ENCODE results near the gene HS3ST5.
"Not testable (repeated sequence)": the region's sequence is repeated elsewhere in the genome, so short reads cannot be mapped to it uniquely, and the experiment has no call there.

HS3ST5 gene

DNA sequence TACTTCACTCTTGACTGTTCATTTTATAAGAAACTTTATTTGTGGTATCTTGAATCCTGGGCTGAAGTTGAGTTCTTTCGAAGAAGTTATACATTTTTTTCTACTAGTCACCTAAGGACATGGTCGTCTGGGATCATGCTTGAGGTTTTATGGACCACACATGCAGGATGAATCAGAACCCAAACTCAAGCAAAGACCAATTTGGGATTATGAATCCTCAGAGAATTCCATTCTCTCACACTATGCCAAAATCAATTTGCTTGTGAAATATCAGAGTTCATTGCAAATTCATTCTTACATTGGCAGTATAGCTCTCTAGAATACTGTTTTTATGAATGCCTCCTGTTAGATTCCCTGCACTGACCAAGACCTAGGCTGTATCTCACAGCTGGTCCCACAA is 257.6 kb downstream of the HS3ST5 start:
- Histone ChIP-seq H3K27ac (ENCODE audit: low read depth, low read length) (no peak overlapping the region), H3K9me3 (ENCODE audit: control insufficient read depth in 5 of 5, low read length in 5 of 5) (peaks cover 0 to 4% (median 0%) of the 10 kb centered on the region in 5 donors), H3K9ac (ENCODE audit: low read length in 5 of 5) (no peak overlapping the region), H3K27me3 (ENCODE audit: control insufficient read depth in 5 of 5, insufficient read depth in 4 of 5, low read length in 5 of 5) (no peaks in the 10 kb centered on the region), H3K4me1 (ENCODE audit: control insufficient read depth in 5 of 5, insufficient read depth in 5 of 5, low read length in 5 of 5) (peaks cover 0 to 23% (median 8%) of the 10 kb centered on the region in 5 donors), H3K36me3 (ENCODE audit: control insufficient read depth in 5 of 5, insufficient read depth in 5 of 5, low read length in 5 of 5) (no peaks in the 10 kb centered on the region), H3K4me3 (ENCODE audit: low read depth in 1 of 5, low read length in 5 of 5) (no peak overlapping the region)

DNA sequence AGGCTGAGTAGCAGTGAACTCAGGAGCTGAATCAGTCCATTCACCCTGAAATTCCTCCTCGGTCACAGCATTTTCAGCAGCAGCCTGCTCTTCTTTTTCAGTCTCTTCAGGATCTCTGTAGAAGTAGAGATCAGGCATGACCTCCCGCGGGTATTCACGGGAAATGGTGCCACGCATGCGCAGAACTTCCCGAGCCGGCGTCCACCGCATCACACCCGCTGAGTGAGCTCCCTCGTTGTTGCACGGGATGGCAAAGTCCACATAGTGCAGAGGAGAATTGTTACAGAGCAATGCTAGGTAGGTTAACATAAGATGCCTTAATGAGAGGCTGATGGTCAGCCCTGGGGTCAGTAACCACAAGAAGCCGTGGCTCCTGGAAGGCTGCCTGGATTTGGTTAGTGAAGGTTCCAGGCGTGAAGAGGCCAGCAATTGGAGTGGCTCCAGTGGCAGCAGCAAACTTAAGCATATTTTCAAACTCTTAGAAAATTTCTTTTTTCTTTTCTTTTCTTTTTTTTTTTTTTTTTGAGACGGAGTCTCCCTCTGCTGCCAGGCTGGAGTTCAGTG is 258.4 kb downstream of the HS3ST5 start:
- no peak overlapping the region for H3K4me3 ChIP-seq (ENCODE audit: low read depth in 1 of 5, low read length in 5 of 5)
- H3K9me3 ChIP-seq (ENCODE audit: control insufficient read depth in 5 of 5, low read length in 5 of 5): peaks cover 0 to 4% (median 0%) of the 10 kb centered on the region in 5 donors
- H3K27me3 ChIP-seq (ENCODE audit: control insufficient read depth in 5 of 5, insufficient read depth in 4 of 5, low read length in 5 of 5): no peaks in the 10 kb centered on the region
- no peak overlapping the region for H3K27ac ChIP-seq (ENCODE audit: low read depth, low read length)
- H3K36me3 ChIP-seq (ENCODE audit: control insufficient read depth in 5 of 5, insufficient read depth in 5 of 5, low read length in 5 of 5): no peaks in the 10 kb centered on the region
- H3K9ac ChIP-seq (ENCODE audit: low read length in 5 of 5): no peak overlapping the region
- peaks cover 0 to 21% (median 8%) of the 10 kb centered on the region in 5 donors for H3K4me1 ChIP-seq (ENCODE audit: control insufficient read depth in 5 of 5, insufficient read depth in 5 of 5, low read length in 5 of 5)

DNA sequence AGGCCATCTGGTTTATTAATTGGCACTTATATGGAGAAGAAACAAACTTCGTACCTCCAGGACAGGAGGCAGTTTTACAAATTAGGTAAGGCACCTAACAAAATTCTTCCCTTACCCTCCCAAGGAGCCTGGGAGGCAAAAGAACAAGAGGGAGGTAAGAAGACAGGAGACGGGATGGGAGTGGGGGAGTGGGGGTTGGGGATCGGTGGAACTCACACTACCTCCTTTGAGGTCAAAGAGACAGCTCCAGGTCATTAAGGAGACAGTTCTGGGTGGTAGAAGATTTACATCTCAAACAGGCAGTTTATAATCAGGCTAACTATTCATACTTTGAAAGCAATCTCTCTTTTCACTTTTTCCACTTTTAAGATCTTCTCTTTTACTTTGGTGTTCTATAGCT is 259.6 kb downstream of the HS3ST5 start:
- Histone ChIP-seq H3K9me3 (ENCODE audit: control insufficient read depth in 5 of 5, low read length in 5 of 5) (peaks cover 0 to 4% (median 0%) of the 10 kb centered on the region in 5 donors), H3K27me3 (ENCODE audit: control insufficient read depth in 5 of 5, insufficient read depth in 4 of 5, low read length in 5 of 5) (no peaks in the 10 kb centered on the region), H3K27ac (ENCODE audit: low read depth, low read length) (no peak overlapping the region), H3K4me3 (ENCODE audit: low read depth in 1 of 5, low read length in 5 of 5) (no peak overlapping the region), H3K9ac (ENCODE audit: low read length in 5 of 5) (no peak overlapping the region), H3K4me1 (ENCODE audit: control insufficient read depth in 5 of 5, insufficient read depth in 5 of 5, low read length in 5 of 5) (peaks cover 0 to 21% (median 8%) of the 10 kb centered on the region in 5 donors), H3K36me3 (ENCODE audit: control insufficient read depth in 5 of 5, insufficient read depth in 5 of 5, low read length in 5 of 5) (no peaks in the 10 kb centered on the region)

DNA sequence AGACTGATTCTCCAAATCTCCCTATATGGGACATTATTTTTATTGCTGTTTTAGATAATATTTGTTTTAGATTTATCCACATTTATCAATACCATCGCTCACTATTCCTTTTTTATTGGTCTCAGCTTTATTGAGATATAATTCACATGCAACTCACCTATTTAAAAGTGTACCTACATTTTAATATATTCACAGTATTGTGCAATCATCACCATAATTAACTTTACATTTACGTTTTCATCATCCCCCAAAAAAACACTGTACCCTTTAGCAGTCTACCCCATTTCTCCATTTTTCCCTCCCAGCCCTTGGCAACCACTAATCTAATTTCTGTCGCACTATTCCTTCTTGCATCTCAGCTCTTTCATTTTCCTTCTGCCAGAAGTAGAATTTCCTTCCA is 261.1 kb downstream of the HS3ST5 start:
- H3K9me3 ChIP-seq (ENCODE audit: control insufficient read depth in 5 of 5, low read length in 5 of 5): peaks cover 0 to 4% (median 0%) of the 10 kb centered on the region in 5 donors
- H3K27me3 ChIP-seq (ENCODE audit: control insufficient read depth in 5 of 5, insufficient read depth in 4 of 5, low read length in 5 of 5): no peaks in the 10 kb centered on the region
- H3K4me1 ChIP-seq (ENCODE audit: control insufficient read depth in 5 of 5, insufficient read depth in 5 of 5, low read length in 5 of 5): peaks cover 0 to 16% (median 7%) of the 10 kb centered on the region in 5 donors
- H3K4me3 ChIP-seq (ENCODE audit: low read depth in 1 of 5, low read length in 5 of 5): no peak overlapping the region
- no peak overlapping the region for H3K9ac ChIP-seq (ENCODE audit: low read length in 5 of 5)
- H3K36me3 ChIP-seq (ENCODE audit: control insufficient read depth in 5 of 5, insufficient read depth in 5 of 5, low read length in 5 of 5): no peaks in the 10 kb centered on the region
- H3K27ac ChIP-seq (ENCODE audit: low read depth, low read length): no peak overlapping the region

DNA sequence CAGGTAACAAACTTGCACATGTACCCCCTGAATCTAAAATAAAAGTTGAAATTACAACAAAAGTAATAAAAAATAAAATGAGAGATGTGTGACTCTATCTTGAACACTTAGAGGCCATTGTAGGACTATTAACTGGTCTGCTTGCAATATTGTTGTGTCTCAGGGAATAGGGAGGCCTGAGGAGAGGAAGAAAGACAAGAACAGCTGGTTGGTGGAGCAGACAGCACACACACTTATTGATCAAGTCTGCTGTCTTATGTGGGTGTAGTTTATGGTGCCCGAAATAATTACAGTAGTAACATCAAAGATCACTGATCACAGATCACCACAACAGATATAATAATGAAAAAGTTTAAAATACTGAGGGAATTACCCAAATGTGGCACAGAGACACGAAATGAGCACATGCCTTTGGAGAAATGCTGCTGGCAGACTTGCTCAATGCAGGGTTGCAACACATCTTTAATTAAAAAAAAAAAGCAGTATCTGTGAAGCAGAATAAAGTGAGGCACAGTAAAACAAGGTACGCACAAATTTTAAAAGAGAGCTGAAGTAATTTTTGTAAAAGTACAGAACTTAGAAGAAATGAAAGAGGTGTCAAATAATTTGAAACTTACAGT is 261.8 kb downstream of the HS3ST5 start:
- Histone ChIP-seq H3K36me3 (ENCODE audit: control insufficient read depth in 5 of 5, insufficient read depth in 5 of 5, low read length in 5 of 5) (no peaks in the 10 kb centered on the region), H3K9me3 (ENCODE audit: control insufficient read depth in 5 of 5, low read length in 5 of 5) (no peaks in the 10 kb centered on the region), H3K9ac (ENCODE audit: low read length in 5 of 5) (peak overlapping the region in 1 of 5 donors; percentile 22), H3K4me3 (ENCODE audit: low read depth in 1 of 5, low read length in 5 of 5) (no peak overlapping the region), H3K27me3 (ENCODE audit: control insufficient read depth in 5 of 5, insufficient read depth in 4 of 5, low read length in 5 of 5) (no peaks in the 10 kb centered on the region), H3K27ac (ENCODE audit: low read depth, low read length) (peak overlapping the region; percentile 14), H3K4me1 (ENCODE audit: control insufficient read depth in 5 of 5, insufficient read depth in 5 of 5, low read length in 5 of 5) (peaks cover 0 to 12% (median 7%) of the 10 kb centered on the region in 5 donors)

DNA sequence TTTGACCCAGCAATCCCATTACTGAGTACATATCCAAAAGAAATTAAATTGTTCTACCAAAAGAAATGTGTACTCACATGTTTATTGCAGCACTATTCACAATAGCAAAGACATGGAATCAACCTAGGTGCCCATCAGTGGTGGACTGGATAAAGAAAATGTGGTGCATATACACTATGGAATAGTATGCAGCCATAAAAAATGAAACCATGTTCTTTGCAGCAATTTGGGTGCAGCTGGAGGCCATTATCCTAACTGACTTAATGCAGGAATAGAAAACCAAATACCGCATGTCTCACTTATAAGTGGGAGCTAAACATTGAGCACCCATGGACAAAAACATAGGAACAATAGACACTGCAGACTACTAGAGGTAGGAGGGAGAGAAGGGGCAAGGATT is 262.4 kb downstream of the HS3ST5 start:
- H3K9me3 ChIP-seq (ENCODE audit: control insufficient read depth in 5 of 5, low read length in 5 of 5); H3K27me3 ChIP-seq (ENCODE audit: control insufficient read depth in 5 of 5, insufficient read depth in 4 of 5, low read length in 5 of 5); H3K27ac ChIP-seq (ENCODE audit: low read depth, low read length); H3K4me1 ChIP-seq (ENCODE audit: control insufficient read depth in 5 of 5, insufficient read depth in 5 of 5, low read length in 5 of 5); H3K36me3 ChIP-seq (ENCODE audit: control insufficient read depth in 5 of 5, insufficient read depth in 5 of 5, low read length in 5 of 5); H3K4me3 ChIP-seq (ENCODE audit: low read depth in 1 of 5, low read length in 5 of 5); H3K9ac ChIP-seq (ENCODE audit: low read length in 5 of 5): not testable (repeated sequence)

DNA sequence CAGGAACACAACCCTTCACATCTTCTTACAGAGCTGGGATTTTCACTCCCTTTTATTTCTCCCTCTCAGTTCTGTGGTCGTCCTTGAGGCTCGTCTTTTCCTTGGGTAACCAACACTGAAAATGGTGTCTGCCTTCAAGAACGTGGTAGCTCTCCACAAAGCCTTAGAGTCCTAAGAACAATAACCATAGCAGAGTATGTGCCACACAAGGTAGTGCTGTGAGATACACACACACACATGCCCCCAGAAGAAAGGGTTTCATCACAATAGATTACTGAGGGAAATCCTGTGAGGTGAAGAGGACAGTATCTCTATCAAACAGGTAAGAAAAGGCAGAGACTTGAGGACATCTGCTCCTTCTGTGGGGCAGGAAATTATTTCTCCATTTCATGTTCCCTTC is 267.0 kb downstream of the HS3ST5 start:
- H3K36me3 ChIP-seq (ENCODE audit: control insufficient read depth in 5 of 5, insufficient read depth in 5 of 5, low read length in 5 of 5): no peaks in the 10 kb centered on the region
- H3K27ac ChIP-seq (ENCODE audit: low read depth, low read length): no peak overlapping the region
- H3K4me3 ChIP-seq (ENCODE audit: low read depth in 1 of 5, low read length in 5 of 5): no peak overlapping the region
- no peaks in the 10 kb centered on the region for H3K9me3 ChIP-seq (ENCODE audit: control insufficient read depth in 5 of 5, low read length in 5 of 5)
- H3K4me1 ChIP-seq (ENCODE audit: control insufficient read depth in 5 of 5, insufficient read depth in 5 of 5, low read length in 5 of 5): peaks cover 0 to under 1% (median 0%) of the 10 kb centered on the region in 5 donors
- no peak overlapping the region for H3K9ac ChIP-seq (ENCODE audit: low read length in 5 of 5)
- H3K27me3 ChIP-seq (ENCODE audit: control insufficient read depth in 5 of 5, insufficient read depth in 4 of 5, low read length in 5 of 5): no peaks in the 10 kb centered on the region

DNA sequence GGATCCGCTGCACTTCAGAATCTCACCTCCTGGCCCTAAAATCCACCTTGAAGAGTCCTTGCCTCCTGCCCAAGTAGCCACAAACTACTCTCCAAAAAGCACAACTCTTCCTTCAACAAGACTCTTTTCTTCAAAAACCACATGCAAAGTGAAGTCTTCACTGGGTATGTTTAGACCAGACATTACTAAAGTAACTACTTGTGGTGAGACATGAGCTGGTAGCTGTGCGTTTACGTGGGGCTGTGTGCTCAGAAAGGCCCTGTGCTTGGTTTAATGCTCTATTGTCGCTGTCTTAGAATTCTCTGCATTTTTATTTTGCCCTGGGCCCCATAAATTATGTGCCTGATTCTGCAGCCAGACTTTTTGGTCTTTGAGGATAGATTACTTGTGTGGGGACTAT is 267.5 kb downstream of the HS3ST5 start:
- Histone ChIP-seq H3K9me3 (ENCODE audit: control insufficient read depth in 5 of 5, low read length in 5 of 5) (no peaks in the 10 kb centered on the region), H3K27ac (ENCODE audit: low read depth, low read length) (no peak overlapping the region), H3K4me1 (ENCODE audit: control insufficient read depth in 5 of 5, insufficient read depth in 5 of 5, low read length in 5 of 5) (no peaks in the 10 kb centered on the region), H3K27me3 (ENCODE audit: control insufficient read depth in 5 of 5, insufficient read depth in 4 of 5, low read length in 5 of 5) (no peaks in the 10 kb centered on the region), H3K9ac (ENCODE audit: low read length in 5 of 5) (no peak overlapping the region), H3K36me3 (ENCODE audit: control insufficient read depth in 5 of 5, insufficient read depth in 5 of 5, low read length in 5 of 5) (no peaks in the 10 kb centered on the region), H3K4me3 (ENCODE audit: low read depth in 1 of 5, low read length in 5 of 5) (no peak overlapping the region)

DNA sequence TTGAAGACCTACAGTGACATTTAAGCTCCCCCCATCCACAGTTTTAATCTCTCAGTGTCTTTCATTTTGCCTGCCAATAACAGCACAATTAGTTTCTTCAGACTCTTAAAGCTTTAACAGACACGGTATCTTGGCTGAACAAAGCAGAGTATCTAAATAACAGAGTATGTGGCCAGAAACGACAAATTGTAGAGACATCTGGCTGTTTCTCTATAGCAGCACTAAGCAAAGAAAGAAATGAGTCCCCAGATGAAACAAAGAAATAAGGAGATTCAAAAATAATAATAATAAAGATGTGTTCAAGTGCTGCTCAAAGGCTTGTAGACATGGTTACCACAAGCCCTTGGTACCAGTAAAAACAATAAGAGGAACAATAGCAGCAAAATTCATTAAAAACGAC is 274.1 kb downstream of the HS3ST5 start:
- H3K27ac ChIP-seq (ENCODE audit: low read depth, low read length): no peak overlapping the region
- H3K36me3 ChIP-seq (ENCODE audit: control insufficient read depth in 5 of 5, insufficient read depth in 5 of 5, low read length in 5 of 5): no peaks in the 10 kb centered on the region

DNA sequence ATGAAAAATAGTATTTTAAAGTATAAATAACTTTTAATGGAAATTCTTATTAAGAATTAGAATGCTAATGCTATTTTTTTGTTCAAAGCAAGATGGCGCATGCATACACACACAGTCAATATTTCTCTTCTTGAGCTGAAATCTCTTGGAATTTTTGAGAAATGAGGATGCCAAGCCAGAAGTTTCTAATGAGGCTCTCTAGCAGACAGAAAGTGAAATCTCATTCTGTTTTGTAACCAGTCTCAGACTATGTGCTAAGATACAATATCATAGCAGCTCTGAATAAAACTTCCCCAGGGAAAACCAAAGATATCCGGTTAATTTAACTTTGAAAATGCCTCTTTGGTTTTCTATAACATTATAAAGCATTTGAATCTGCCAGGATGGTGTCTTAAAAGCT is 274.7 kb downstream of the HS3ST5 start:
- Histone ChIP-seq H3K36me3 (ENCODE audit: control insufficient read depth in 5 of 5, insufficient read depth in 5 of 5, low read length in 5 of 5) (no peaks in the 10 kb centered on the region), H3K9ac (ENCODE audit: low read length in 5 of 5) (peak overlapping the region in 1 of 5 donors; percentile 64), H3K27me3 (ENCODE audit: control insufficient read depth in 5 of 5, insufficient read depth in 4 of 5, low read length in 5 of 5) (no peaks in the 10 kb centered on the region), H3K27ac (ENCODE audit: low read depth, low read length) (peak overlapping the region; percentile 55), H3K9me3 (ENCODE audit: control insufficient read depth in 5 of 5, low read length in 5 of 5) (no peaks in the 10 kb centered on the region), H3K4me1 (ENCODE audit: control insufficient read depth in 5 of 5, insufficient read depth in 5 of 5, low read length in 5 of 5) (peaks cover 0 to 15% (median 3%) of the 10 kb centered on the region in 5 donors), H3K4me3 (ENCODE audit: low read depth in 1 of 5, low read length in 5 of 5) (peak overlapping the region in 3 of 5 donors; percentile 24 to 57 (median 56))

More for the DNA sequence above, 274.1 kb downstream of the HS3ST5 start:
- H3K4me3 ChIP-seq (ENCODE audit: low read depth in 1 of 5, low read length in 5 of 5): peak overlapping the region in 1 of 5 donors; percentile 57
- no peaks in the 10 kb centered on the region for H3K27me3 ChIP-seq (ENCODE audit: control insufficient read depth in 5 of 5, insufficient read depth in 4 of 5, low read length in 5 of 5)
- H3K9me3 ChIP-seq (ENCODE audit: control insufficient read depth in 5 of 5, low read length in 5 of 5): no peaks in the 10 kb centered on the region
- peaks cover 0 to 14% (median under 1%) of the 10 kb centered on the region in 5 donors for H3K4me1 ChIP-seq (ENCODE audit: control insufficient read depth in 5 of 5, insufficient read depth in 5 of 5, low read length in 5 of 5)
- peak overlapping the region in 1 of 5 donors; percentile 25 for H3K9ac ChIP-seq (ENCODE audit: low read length in 5 of 5)
